ENCODE measurements around the gene AR. TPM values are rescaled to one million over a fixed set of nuclear protein-coding genes. Genes with fewer than 3 reads are reported as not detected.

Gene AR, protein sequence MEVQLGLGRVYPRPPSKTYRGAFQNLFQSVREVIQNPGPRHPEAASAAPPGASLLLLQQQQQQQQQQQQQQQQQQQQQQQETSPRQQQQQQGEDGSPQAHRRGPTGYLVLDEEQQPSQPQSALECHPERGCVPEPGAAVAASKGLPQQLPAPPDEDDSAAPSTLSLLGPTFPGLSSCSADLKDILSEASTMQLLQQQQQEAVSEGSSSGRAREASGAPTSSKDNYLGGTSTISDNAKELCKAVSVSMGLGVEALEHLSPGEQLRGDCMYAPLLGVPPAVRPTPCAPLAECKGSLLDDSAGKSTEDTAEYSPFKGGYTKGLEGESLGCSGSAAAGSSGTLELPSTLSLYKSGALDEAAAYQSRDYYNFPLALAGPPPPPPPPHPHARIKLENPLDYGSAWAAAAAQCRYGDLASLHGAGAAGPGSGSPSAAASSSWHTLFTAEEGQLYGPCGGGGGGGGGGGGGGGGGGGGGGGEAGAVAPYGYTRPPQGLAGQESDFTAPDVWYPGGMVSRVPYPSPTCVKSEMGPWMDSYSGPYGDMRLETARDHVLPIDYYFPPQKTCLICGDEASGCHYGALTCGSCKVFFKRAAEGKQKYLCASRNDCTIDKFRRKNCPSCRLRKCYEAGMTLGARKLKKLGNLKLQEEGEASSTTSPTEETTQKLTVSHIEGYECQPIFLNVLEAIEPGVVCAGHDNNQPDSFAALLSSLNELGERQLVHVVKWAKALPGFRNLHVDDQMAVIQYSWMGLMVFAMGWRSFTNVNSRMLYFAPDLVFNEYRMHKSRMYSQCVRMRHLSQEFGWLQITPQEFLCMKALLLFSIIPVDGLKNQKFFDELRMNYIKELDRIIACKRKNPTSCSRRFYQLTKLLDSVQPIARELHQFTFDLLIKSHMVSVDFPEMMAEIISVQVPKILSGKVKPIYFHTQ
- 1 to 10 TPM in 2 of 3 donors, under 1 TPM in 1; 0.91 to 6.3 (median 5.3) TPM for polyA plus RNA-seq

DNA sequence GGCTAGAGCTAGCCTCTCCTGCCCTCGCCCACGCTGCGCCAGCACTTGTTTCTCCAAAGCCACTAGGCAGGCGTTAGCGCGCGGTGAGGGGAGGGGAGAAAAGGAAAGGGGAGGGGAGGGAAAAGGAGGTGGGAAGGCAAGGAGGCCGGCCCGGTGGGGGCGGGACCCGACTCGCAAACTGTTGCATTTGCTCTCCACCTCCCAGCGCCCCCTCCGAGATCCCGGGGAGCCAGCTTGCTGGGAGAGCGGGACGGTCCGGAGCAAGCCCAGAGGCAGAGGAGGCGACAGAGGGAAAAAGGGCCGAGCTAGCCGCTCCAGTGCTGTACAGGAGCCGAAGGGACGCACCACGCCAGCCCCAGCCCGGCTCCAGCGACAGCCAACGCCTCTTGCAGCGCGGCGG is at the start of gene AR:
Gene AR, plus strand, starts transcription at position 204 of the 400 bp plus-strand sequence. CDS start 1,126 bp downstream, outside the sequence.
- H3K27ac ChIP-seq (ENCODE audit: low read depth, low read length), result no peak within 1 kb of the TSS
- WGBS, 3 donors, result 1 to 20% (median 1%) methylated on average over 24 to 30 of the region's 30 CpGs

DNA sequence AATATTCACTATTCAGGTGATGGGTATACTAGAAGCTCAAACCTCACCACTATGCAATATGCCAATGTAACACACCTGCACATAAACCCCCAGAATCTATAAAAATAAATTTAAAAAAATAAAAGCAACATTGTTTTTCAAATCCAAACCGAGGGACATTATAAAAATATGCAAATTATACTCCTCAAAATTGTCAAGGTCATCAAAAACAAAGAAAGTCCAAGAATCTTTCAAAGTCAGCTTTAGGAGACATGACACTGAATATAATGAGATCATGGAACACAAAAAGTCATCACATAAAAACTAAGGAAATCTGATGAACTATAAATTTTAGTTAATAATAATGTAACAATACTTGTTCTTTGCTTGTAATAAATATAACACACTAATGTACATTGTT is 43.2 kb upstream of the AR start:
- WGBS, 3 donors, result 38 to 62% (median 40%) methylated on average over 1 of the region's 1 CpG
- no peak overlapping the region for H3K27ac ChIP-seq (ENCODE audit: low read depth, low read length)

DNA sequence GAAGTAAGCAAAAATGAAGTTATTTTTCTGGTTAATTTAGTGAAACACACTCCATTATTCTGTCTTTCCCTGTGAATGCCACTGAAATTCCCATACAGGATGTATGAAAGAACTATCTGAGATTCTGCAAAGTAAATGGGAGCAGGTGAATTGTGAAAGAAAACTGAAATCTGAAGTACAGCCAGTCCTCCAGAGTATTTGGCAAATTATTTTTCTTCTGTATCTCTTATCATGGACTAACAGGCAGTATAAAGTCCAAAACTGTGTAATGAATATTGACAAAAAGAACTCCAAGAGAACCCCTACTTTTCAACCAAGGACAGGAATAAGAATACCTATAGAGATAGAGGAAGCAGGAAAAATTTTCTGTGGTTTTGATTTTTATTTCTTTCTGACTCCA is 40.8 kb upstream of the AR start:
- H3K27ac ChIP-seq (ENCODE audit: low read depth, low read length), result no peak overlapping the region

DNA sequence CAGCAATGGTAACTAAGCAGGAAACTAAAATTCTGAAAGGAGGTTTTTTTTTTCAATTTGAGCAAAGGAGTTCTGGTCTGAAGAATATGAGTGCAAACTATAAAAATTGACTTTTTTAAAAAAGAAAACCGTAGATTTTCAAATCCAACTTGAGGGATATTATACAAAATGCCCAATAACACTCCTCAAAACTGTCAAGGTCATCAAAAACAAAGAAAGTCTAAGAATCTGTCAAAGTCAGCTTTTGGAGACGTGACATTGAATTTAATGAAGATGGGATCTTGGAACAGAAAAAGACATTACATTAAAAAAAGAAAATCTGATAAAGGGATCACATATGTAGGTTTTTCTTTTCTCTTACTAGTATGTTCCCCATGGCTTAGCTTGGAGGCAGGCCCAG is 40.4 kb upstream of the AR start:
- WGBS, 3 donors, result 58 to 77% (median 58%) methylated on average over 2 of the region's 2 CpGs
- H3K27ac ChIP-seq (ENCODE audit: low read depth, low read length), result no peak overlapping the region

DNA sequence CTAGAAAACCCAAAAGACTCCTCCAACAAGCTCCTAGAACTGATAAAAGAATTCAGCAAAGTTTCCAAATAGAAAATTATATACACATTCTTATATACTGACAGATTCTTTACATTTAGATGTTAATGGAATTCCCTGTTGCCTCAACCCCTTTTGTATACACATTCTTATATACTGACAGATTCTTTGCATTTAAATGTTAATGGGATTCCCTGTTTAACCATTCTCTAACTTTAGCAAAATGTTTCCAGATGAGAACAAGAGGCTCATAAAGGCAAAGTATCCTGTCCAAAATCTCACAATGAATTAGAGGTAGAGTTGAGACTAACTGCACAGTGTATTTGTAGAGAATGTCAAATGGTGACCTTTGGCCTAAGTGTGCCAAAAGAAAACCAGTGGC is 23.1 kb upstream of the AR start:
- H3K27ac ChIP-seq (ENCODE audit: low read depth, low read length), result no peak overlapping the region

DNA sequence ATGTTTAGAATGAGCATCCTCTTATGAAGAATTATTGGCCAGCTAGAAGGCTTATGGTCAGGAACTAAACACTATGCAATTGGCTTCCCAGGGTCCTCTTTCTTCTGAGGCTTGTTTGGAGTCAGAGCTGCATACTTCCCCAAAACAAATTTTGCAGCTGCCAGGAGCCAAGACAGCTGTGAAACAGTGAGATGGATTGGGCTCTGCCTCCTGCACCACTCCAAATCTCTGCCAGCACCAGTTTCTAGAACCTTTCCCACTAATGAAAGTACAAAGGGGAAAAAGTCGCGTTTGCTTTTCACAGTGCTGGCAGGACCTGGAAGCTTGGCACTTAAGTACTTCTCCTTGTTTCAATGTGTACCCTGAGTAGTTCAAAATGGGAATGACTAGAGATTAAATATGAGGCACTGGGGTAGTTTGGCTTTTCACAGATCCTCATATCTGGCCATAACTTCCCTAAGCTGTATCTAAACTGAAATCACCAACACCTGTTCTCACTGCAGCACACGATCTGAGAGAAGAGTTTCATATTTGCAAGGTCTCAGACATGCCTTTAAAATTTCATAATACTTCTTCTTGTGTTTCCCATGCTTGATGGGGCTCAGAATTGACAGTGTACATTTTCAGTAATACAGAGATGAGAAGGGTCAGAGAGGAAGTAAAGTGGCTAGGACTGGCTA is 20.7 kb upstream of the AR start:
- WGBS, 3 donors, result 25 to 36% (median 34%) methylated on average over 3 of the region's 3 CpGs
- no peak overlapping the region for H3K27ac ChIP-seq (ENCODE audit: low read depth, low read length)

DNA sequence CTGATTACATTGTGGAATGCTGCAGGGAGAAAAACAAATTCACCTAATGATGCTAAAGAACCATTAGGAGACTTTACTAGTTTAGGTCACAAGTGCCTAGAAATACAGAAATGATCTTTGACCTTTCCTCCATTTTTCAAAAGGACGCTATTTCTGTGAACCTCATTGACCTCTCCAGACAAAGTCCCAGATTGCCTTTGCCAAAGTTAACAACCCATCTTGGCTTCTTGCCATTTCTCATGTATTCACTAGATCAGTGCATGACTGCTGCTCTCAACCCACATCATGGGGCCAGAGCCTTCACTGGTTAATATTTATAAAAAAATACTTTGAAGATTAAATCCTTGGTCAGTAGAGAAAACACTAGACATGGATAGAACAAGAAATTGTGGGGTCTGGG is 19.9 kb upstream of the AR start:
- WGBS, 3 donors, result 15 to 49% (median 38%) methylated on average over 1 of the region's 1 CpG
- H3K27ac ChIP-seq (ENCODE audit: low read depth, low read length), result no peak overlapping the region

DNA sequence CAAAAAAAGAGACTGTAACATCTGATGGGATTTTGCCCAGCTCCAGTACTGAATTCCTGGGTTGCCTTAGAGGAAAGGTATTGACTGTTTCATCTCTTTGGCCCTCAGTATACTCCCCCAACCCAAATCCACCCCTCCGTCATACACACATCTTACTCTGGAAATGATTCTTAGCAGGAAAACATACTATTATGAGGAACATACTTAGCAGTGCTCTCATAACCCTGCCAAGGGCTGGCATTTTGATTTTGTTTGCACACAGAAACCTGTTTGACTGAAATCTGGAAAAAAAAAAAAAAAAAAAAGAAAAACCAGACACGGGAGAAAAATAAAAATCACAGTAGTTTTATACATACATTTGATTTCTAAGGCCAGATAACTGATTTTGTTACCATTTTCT is 19.4 kb upstream of the AR start:
- no peak overlapping the region for H3K27ac ChIP-seq (ENCODE audit: low read depth, low read length)
- 29 to 77% (median 65%) methylated on average over 2 of the region's 2 CpGs for whole genome bisulfite sequencing, 3 donors

DNA sequence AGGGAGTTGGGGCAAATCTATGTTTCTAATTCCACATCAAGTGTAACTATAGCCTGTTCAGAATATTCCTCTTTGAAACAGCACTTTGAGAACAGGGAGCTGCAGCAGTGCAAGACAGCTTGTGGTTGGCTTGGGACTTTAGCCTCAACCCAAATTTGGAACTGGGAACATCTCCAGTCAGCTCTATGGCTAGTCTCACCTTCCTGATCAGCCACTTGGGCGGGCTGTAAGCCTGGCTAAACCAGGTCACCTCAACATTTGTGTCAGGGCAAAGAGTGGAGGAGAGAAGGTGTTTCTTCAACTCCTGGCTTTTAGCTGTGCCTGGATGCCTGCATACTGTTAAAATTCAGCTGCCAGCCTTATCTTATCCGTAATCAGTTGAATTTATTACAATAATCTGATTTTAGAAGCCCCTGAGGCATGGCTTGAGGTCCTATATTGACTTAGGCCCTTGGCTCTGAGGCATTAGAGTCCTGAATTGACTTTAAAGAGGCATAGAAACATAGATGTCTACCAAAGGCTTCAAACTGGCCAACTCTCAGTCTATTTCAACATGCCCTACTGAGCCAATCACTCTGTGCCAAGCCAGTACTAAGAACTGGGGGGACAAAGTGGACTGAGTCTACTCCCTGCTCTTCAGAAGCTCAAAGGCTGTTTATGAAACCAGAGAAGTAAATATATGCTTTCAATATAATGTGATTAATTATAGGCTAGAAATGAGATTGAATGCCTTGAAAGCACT is 18.7 kb upstream of the AR start:
- H3K27ac ChIP-seq (ENCODE audit: low read depth, low read length), result no peak overlapping the region
- WGBS, 3 donors, result 38 to 77% (median 41%) methylated on average over 2 of the region's 2 CpGs

DNA sequence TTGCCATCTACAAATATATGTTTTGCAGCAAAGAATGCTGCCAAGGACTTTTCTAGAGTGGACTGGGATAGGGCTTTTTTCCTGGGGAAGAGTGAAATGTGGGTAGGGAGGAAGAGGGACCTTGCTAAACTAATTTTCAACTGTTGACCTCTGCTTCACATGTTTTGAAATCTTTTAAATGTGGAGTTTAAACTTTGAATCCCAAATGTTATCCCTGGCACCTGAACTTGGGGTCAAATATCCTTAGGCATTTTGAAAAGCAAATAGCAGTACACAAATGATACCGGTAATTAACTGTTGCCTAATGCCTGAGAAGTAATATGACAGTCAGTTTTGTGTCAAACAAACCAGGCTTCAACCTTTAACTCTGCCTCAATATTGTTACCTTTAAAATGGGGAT is 7.3 kb upstream of the AR start:
- H3K27ac ChIP-seq (ENCODE audit: low read depth, low read length), result no peak overlapping the region
- 79 to 96% (median 90%) methylated on average over 1 of the region's 1 CpG for WGBS, 3 donors

DNA sequence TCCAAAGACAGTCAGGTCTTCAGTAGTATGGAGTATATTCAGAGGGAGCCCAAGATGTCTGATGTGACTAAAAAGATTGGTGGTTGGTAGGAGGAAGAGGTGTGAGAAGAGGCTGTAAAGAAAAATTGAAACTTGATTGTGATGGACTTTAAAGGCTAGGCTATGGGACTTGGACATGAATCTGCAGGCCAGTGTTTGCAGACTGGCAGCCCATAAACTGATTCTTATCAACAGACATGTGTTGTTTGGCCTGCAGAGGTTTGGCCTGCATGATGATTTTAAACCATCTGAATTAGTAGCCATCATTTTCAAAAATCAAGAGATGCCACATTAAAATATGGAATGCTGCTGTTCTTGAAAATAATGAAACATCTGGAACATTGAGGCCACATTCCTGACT is 5.4 kb upstream of the AR start:
- H3K27ac ChIP-seq (ENCODE audit: low read depth, low read length), result no peak overlapping the region

DNA sequence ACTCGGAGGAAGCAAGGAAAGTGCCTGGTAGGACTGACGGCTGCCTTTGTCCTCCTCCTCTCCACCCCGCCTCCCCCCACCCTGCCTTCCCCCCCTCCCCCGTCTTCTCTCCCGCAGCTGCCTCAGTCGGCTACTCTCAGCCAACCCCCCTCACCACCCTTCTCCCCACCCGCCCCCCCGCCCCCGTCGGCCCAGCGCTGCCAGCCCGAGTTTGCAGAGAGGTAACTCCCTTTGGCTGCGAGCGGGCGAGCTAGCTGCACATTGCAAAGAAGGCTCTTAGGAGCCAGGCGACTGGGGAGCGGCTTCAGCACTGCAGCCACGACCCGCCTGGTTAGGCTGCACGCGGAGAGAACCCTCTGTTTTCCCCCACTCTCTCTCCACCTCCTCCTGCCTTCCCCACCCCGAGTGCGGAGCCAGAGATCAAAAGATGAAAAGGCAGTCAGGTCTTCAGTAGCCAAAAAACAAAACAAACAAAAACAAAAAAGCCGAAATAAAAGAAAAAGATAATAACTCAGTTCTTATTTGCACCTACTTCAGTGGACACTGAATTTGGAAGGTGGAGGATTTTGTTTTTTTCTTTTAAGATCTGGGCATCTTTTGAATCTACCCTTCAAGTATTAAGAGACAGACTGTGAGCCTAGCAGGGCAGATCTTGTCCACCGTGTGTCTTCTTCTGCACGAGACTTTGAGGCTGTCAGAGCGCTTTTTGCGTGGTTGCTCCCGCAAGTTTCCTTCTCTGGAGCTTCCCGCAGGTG is 637 bp downstream of the AR start:
- 2 to 28% (median 2%) methylated on average over 19 to 30 of the region's 30 CpGs for WGBS, 3 donors
- H3K27ac ChIP-seq (ENCODE audit: low read depth, low read length), result no peak overlapping the region

DNA sequence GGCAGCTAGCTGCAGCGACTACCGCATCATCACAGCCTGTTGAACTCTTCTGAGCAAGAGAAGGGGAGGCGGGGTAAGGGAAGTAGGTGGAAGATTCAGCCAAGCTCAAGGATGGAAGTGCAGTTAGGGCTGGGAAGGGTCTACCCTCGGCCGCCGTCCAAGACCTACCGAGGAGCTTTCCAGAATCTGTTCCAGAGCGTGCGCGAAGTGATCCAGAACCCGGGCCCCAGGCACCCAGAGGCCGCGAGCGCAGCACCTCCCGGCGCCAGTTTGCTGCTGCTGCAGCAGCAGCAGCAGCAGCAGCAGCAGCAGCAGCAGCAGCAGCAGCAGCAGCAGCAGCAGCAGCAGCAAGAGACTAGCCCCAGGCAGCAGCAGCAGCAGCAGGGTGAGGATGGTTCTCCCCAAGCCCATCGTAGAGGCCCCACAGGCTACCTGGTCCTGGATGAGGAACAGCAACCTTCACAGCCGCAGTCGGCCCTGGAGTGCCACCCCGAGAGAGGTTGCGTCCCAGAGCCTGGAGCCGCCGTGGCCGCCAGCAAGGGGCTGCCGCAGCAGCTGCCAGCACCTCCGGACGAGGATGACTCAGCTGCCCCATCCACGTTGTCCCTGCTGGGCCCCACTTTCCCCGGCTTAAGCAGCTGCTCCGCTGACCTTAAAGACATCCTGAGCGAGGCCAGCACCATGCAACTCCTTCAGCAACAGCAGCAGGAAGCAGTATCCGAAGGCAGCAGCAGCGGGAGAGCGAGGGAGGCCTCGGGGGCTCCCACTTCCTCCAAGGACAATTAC is 1.4 kb downstream of the AR start:
- WGBS, 3 donors, result 0 to 33% (median 1%) methylated on average over 13 to 35 of the region's 35 CpGs
- no peak overlapping the region for H3K27ac ChIP-seq (ENCODE audit: low read depth, low read length)

DNA sequence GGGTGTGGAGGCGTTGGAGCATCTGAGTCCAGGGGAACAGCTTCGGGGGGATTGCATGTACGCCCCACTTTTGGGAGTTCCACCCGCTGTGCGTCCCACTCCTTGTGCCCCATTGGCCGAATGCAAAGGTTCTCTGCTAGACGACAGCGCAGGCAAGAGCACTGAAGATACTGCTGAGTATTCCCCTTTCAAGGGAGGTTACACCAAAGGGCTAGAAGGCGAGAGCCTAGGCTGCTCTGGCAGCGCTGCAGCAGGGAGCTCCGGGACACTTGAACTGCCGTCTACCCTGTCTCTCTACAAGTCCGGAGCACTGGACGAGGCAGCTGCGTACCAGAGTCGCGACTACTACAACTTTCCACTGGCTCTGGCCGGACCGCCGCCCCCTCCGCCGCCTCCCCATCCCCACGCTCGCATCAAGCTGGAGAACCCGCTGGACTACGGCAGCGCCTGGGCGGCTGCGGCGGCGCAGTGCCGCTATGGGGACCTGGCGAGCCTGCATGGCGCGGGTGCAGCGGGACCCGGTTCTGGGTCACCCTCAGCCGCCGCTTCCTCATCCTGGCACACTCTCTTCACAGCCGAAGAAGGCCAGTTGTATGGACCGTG is 2.2 kb downstream of the AR start:
- 3 to 41% (median 4%) methylated on average over 15 to 41 of the region's 41 CpGs for WGBS, 3 donors
- H3K27ac ChIP-seq (ENCODE audit: low read depth, low read length), result no peak overlapping the region

DNA sequence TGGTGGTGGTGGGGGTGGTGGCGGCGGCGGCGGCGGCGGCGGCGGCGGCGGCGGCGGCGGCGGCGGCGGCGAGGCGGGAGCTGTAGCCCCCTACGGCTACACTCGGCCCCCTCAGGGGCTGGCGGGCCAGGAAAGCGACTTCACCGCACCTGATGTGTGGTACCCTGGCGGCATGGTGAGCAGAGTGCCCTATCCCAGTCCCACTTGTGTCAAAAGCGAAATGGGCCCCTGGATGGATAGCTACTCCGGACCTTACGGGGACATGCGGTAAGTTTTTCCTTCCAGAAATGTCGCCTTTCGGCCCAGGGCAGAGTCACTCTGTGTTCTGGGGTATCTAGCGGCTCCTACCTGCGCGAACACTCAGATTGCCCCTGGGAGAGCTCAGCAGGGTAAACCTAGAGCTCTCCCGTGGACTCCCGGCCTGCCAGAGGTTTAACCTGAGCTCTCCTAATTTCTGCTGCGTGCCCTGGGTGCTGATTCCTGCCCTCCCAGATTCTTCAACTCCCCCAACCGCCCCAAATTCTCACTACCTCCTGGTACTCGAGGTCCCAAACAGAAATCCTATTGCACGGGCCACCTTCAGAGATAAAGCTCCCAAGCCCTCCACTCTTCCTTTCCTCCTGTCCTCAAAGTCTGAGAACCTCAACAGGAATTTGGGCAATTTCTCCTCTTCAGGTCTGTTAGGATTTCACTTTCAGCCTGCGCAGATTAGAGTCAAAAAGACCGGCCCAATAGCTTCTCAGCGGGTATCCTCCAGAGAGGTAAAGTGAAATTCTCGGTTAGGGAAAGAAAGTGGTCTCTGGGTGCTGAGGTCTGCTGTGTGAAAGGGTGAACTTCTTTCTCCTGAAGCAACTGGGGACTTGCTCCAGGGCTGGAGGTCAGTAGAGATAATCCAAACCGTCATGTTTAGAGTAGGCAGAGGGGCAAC is 2.9 kb downstream of the AR start:
- H3K27ac ChIP-seq (ENCODE audit: low read depth, low read length), result no peak overlapping the region
- WGBS, 3 donors, result 12 to 32% (median 21%) methylated on average over 25 to 33 of the region's 44 CpGs
